HG03457 (cell line): ENCODE measurements around the gene HOXB2.

ENCODE experiments used
- ATAC-seq: cut with Tn5 transposase; IDR thresholded peaks from one replicate; pipeline ENCODE4 v1.9.1; 2021; ENCODE audit warnings: moderate number of reproducible peaks; ENCODE audit not compliant: unreplicated experiment

The HOXB2 gene

DNA sequence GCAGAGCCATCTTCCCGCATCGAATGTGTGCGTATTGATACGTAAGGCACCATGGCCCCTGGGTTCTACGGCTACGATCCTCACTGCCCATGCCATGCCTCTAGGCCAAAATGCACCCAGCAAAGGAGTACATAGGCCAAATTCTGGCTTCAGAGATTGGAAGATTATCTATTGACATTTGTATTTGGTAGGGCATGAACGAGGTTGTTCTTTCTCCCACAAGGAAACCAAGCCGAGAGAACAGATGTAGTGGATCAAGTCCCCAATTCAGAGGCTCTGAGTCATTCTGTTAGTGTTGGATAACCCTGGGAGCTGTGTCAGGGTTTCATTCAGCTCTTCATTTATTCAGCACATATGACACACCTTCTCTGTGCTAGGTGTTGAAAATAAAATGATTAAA lies 50.6 kb downstream of the HOXB2 start:
- no peak for ATAC-seq
